PC-3 (cell line): ENCODE data around the gene TRIM51G. TPM values are rescaled to one million over a fixed set of nuclear protein-coding genes. Genes with fewer than 3 reads are reported as not detected.
"Not testable (repeated sequence)": the region's sequence is repeated elsewhere in the genome, so short reads cannot be mapped to it uniquely, and the experiment has no call there.

Source experiments
- ATAC-seq: fragments of 200-7000 bp; cut with Tn5 transposase; 2 replicates; pipeline ENCODE4 v1.9.1; 2020; ENCODE audit warnings: mild to moderate bottlenecking, moderate library complexity
- Bru-seq: library from RNA; stranded (reverse); fragments of 400-500 nt; gene quantifications from one replicate; lab custom pipeline; 2021; lab: Mats Ljungman, UMichigan
- BruChase-seq, 2 experiments: library from RNA; stranded (reverse); fragments of 400-500 nt; gene quantifications; one replicate each; lab custom pipeline; 2021; lab: Mats Ljungman, UMichigan
- BruUV-seq: library from RNA; stranded (reverse); fragments of 400-500 nt; replicated peaks from 2 replicates; lab custom pipeline; 2021; lab: Mats Ljungman, UMichigan
- CTCF ChIA-PET: fragments of 300-600 bp; sonication (Branson Sonifier 250); formaldehyde crosslinking; loops from one replicate; lab custom pipeline; 2022; ENCODE audit warnings: antibody characterized with exemption; lab: Charles Lee
- POLR2A ChIA-PET: fragments of 300-600 bp; sonication (Branson Sonifier 250); formaldehyde crosslinking; loops from one replicate; lab custom pipeline; 2022; ENCODE audit warnings: antibody characterized with exemption; ENCODE audit not compliant: unreplicated experiment; lab: Charles Lee
- DNase-seq: peaks from one replicate; pipeline ENCODE4 v3.0.0-alpha.2; 2015
- H2AFZ ChIP-seq: fragments of 300-600 bp; sonication (generic); 2 replicates; pipeline ENCODE4 v1.6.0; 2016; ENCODE audit warnings: antibody characterized with exemption, low read length
- H3F3A ChIP-seq: fragments of 300-600 bp; sonication (generic); one replicate; pipeline ENCODE4 v1.6.0; 2017; ENCODE audit warnings: antibody characterized with exemption, low read length, control low read depth, mild to moderate bottlenecking; ENCODE audit not compliant: unreplicated experiment
- H3K27ac ChIP-seq: fragments of 300-600 bp; sonication (generic); 2 replicates; pipeline ENCODE4 v1.5.1; 2016; ENCODE audit warnings: mild to moderate bottlenecking, low read length
- H3K27me3 ChIP-seq: fragments of 300-600 bp; sonication (generic); 2 replicates; pipeline ENCODE4 v1.6.1; 2016; ENCODE audit warnings: low read length, mixed read lengths
- H3K36me3 ChIP-seq: fragments of 300-600 bp; sonication (generic); 2 replicates; pipeline ENCODE4 v1.6.1; 2016; ENCODE audit warnings: low read depth, mixed run types, low read length, mixed read lengths
- H3K4me1 ChIP-seq: fragments of 300-600 bp; sonication (generic); 2 replicates; pipeline ENCODE4 v1.5.1; 2016; ENCODE audit warnings: low read length; ENCODE audit not compliant: insufficient read depth
- H3K4me2 ChIP-seq: fragments of 300-600 bp; sonication (generic); 2 replicates; pipeline ENCODE4 v1.6.0; 2016; ENCODE audit warnings: low read length
- H3K4me3 ChIP-seq: fragments of 300-600 bp; sonication (generic); 2 replicates; pipeline ENCODE4 v1.5.1; 2016; ENCODE audit warnings: mild to moderate bottlenecking, low read length, mixed read lengths
- H3K79me2 ChIP-seq: fragments of 300-600 bp; sonication (generic); 2 replicates; pipeline ENCODE4 v1.6.1; 2017; ENCODE audit warnings: low read length, mixed read lengths
- H3K9ac ChIP-seq: fragments of 300-600 bp; sonication (generic); 2 replicates; pipeline ENCODE4 v1.6.0; 2016; ENCODE audit warnings: mild to moderate bottlenecking, low read length
- H3K9me2 ChIP-seq: fragments of 300-600 bp; sonication (generic); replicated peaks from 2 replicates; pipeline ENCODE4 v1.6.1; 2016; ENCODE audit warnings: mixed run types, low read length, mixed read lengths
- H3K9me3 ChIP-seq: fragments of 300-600 bp; sonication (generic); 2 replicates; pipeline ENCODE4 v1.6.1; 2016; ENCODE audit warnings: low read length, mixed read lengths
- H4K20me1 ChIP-seq: fragments of 300-600 bp; sonication (generic); 2 replicates; pipeline ENCODE4 v1.6.1; 2016; ENCODE audit warnings: low read length, mixed read lengths
- intact Hi-C: fragments of 100-400 bp; cut with micrococcal nuclease; formaldehyde crosslinking; loops from 2 replicates; pipeline ENCODE4 v1.9.0; 2023
- long read RNA-seq: library from polyadenylated mRNA; unstranded; transcript quantifications from one replicate; pipeline ENCODE4 v2.0.0, GENCODE V29; 2021; ENCODE audit not compliant: unreplicated experiment
- total RNA-seq: library from RNA; depleted of rRNA; stranded (reverse); fragments of >200 nt; gene quantifications from 2 replicates; pipeline ENCODE4 v1.2.3, GENCODE V29; 2014; rRNA removed

Gene TRIM51G
- total RNA-seq (not detected in 2 replicates), Bru-seq, nascent RNA (not detected), BruChase-seq, experiment 1, labeled RNA remaining after a 6-hour chase (not detected), BruChase-seq, experiment 2, labeled RNA remaining after a 2-hour chase (not detected)
- long read RNA-seq = 0 reads

DNA sequence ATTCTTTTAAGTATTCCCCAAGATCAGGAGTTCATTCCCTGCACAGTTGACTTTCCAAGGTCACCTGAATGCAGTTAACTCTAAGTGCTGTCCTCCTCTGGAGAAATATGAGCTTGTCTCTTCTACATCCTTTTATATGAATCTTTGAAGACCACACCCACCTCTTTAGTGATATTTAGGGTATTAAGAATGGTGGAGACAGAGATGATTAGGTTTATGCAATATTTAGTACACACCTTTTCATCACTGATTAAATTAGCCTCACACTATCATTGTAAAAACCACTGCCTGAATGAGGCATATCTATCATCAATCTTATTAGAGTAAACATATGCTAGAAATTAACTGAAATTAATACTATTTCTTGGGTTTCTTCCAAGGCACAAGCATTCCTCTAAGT is at the start of gene TRIM51G:
Gene TRIM51G (minus strand): TSS at position 101 of the 400 bp plus-strand sequence. CDS start 2,190 bp downstream, outside the sequence.
- DNase-seq, H3K9me3 ChIP-seq, BruUV-seq, H3K4me1 ChIP-seq, H4K20me1 ChIP-seq, H3K36me3 ChIP-seq, POLR2A ChIA-PET, H3K27ac ChIP-seq, H3F3A ChIP-seq, H3K9ac ChIP-seq, H3K79me2 ChIP-seq, H3K9me2 ChIP-seq, H3K27me3 ChIP-seq, H3K4me3 ChIP-seq, CTCF ChIA-PET, H3K4me2 ChIP-seq, ATAC-seq, intact Hi-C loops, H2AFZ ChIP-seq: not testable (repeated sequence)

GRCh38 chr11:49028523-49028922 is 44.8 kb upstream of the TRIM51G start, which contains the start of gene TRIM49B:
TRIM49B (plus strand) TSS chr11:49028823; CDS start chr11:49031600, 2,777 bp downstream.
- POLR2A ChIA-PET, BruUV-seq, H4K20me1 ChIP-seq, H3K27me3 ChIP-seq, H3K27ac ChIP-seq, H3K9ac ChIP-seq, H3K4me2 ChIP-seq, H3K9me2 ChIP-seq, H3K36me3 ChIP-seq, DNase-seq, H2AFZ ChIP-seq, ATAC-seq, H3K4me3 ChIP-seq, H3F3A ChIP-seq, H3K4me1 ChIP-seq, H3K79me2 ChIP-seq, intact Hi-C loops, H3K9me3 ChIP-seq, CTCF ChIA-PET: not testable (repeated sequence)

- H3F3A ChIP-seq, H3K79me2 ChIP-seq, H3K27me3 ChIP-seq, DNase-seq, H3K27ac ChIP-seq, H3K9ac ChIP-seq, H3K9me3 ChIP-seq, H3K4me1 ChIP-seq, intact Hi-C loops, ATAC-seq, CTCF ChIA-PET, H3K36me3 ChIP-seq, H3K4me3 ChIP-seq, H2AFZ ChIP-seq, POLR2A ChIA-PET, BruUV-seq, H3K9me2 ChIP-seq, H4K20me1 ChIP-seq, H3K4me2 ChIP-seq: not testable (repeated sequence)
Measured at GRCh38 chr11:48968592-48968991, 15.1 kb downstream of the TRIM51G start.

- CTCF ChIA-PET, H3K9me2 ChIP-seq, H3K4me3 ChIP-seq, H3K36me3 ChIP-seq, BruUV-seq, ATAC-seq, DNase-seq, H3K9me3 ChIP-seq, H3K79me2 ChIP-seq, H3K4me1 ChIP-seq, H3F3A ChIP-seq, H3K27ac ChIP-seq, H3K9ac ChIP-seq, intact Hi-C loops, H3K4me2 ChIP-seq, H4K20me1 ChIP-seq, POLR2A ChIA-PET, H2AFZ ChIP-seq, H3K27me3 ChIP-seq: not testable (repeated sequence)
Measured at GRCh38 chr11:48955315-48956049, 28.2 kb downstream of the TRIM51G start.

DNA sequence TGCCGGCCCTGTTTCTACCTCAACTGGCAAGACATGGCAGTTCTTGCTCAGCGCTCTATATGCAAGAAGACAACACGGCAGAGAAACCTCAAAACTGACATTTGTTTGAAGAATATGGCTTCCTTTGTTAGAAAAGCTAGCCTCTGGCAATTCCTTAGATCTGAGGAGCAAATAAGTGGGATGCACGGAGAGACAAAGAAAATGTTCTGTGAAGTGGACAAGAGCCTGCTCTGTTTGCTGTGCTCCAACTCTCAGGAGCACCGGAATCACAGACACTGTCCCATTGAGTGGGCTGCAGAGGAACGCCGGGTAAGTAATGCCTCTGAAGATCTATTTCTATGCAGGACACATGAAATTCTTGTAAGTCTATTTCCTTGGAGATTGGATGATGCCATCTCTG is 37.9 kb downstream of the TRIM51G start:
- H3K36me3 ChIP-seq, CTCF ChIA-PET, H3K4me1 ChIP-seq, H3K9me2 ChIP-seq, H4K20me1 ChIP-seq, H3K79me2 ChIP-seq, DNase-seq, H3K4me3 ChIP-seq, H3K27ac ChIP-seq, H3K9me3 ChIP-seq, H2AFZ ChIP-seq, H3K9ac ChIP-seq, POLR2A ChIA-PET, ATAC-seq, intact Hi-C loops, H3K27me3 ChIP-seq, BruUV-seq, H3F3A ChIP-seq, H3K4me2 ChIP-seq: not testable (repeated sequence)
